ENCODE results near the gene LRRC37A3. TPM values are rescaled to one million over a fixed set of nuclear protein-coding genes. Genes with fewer than 3 reads are reported as not detected.
A peak's percentile ranks its signal among the peaks of the same experiment; 100 is the strongest.
"Not testable (repeated sequence)": the region's sequence is repeated elsewhere in the genome, so short reads cannot be mapped to it uniquely, and the experiment has no call there.

The LRRC37A3 gene
- total and polyA plus RNA-seq, 2 of the 13 experiments (the other 11 are each of a cell fraction or from before 2014, with no cell fraction given) = 0.62 to 1.1 TPM

DNA sequence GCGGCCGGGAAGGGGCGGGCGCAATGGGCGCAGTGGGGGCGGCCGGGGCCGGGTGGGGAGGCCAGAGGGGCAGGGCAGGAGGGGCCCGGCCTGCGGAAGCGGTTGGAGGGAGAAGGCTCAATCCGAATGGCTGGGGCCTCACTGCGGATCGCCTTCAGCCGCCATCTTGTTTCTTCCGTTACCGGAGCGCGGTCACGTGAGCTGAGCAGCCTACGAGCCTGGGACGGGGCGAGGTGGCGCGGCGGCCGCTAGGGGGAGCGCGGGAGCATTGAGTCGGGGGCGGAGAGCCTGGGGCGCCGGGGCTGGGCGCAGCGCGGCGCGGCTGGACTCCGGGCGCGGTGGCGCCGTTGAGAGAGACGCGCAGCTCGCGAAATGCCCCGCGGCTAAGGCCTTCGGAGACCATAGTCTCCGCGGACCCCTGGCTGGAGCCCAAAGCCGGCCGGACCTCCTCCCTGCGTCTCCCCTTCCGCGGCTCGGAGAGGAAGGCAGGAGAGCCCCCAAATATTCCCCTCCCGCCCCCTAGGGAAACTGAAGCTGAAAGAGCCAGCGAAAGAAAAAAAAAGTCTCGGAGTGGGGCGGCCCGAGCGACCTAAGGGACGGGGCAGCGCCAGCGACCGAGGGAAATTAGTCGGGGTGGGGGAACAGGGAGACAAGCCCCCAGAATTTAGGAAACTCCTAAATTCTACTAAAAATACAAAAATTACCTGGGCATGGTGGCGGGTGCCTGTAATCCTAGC, at the start of gene LRRC37A3 (continued):
- TF ChIP-seq, protein P1, sequence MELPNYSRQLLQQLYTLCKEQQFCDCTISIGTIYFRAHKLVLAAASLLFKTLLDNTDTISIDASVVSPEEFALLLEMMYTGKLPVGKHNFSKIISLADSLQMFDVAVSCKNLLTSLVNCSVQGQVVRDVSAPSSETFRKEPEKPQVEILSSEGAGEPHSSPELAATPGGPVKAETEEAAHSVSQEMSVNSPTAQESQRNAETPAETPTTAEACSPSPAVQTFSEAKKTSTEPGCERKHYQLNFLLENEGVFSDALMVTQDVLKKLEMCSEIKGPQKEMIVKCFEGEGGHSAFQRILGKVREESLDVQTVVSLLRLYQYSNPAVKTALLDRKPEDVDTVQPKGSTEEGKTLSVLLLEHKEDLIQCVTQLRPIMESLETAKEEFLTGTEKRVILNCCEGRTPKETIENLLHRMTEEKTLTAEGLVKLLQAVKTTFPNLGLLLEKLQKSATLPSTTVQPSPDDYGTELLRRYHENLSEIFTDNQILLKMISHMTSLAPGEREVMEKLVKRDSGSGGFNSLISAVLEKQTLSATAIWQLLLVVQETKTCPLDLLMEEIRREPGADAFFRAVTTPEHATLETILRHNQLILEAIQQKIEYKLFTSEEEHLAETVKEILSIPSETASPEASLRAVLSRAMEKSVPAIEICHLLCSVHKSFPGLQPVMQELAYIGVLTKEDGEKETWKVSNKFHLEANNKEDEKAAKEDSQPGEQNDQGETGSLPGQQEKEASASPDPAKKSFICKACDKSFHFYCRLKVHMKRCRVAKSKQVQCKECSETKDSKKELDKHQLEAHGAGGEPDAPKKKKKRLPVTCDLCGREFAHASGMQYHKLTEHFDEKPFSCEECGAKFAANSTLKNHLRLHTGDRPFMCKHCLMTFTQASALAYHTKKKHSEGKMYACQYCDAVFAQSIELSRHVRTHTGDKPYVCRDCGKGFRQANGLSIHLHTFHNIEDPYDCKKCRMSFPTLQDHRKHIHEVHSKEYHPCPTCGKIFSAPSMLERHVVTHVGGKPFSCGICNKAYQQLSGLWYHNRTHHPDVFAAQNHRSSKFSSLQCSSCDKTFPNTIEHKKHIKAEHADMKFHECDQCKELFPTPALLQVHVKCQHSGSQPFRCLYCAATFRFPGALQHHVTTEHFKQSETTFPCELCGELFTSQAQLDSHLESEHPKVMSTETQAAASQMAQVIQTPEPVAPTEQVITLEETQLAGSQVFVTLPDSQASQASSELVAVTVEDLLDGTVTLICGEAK (IDR thresholded peaks at IDR 0.05) = not testable (repeated sequence)
- TF ChIP-seq, protein P1 (CRISPR knock-in tag; IDR thresholded peaks at IDR 0.05) = peak; percentile 69
- TF ChIP-seq EED (CRISPR knock-in tag; IDR thresholded peaks at IDR 0.05) (0 out of 2 replicates have a peak, but pooled peaks have one; percentile 27), ZNF746 (CRISPR knock-in tag; IDR thresholded peaks at IDR 0.05) (0 out of 2 replicates have a peak, but pooled peaks have one; percentile 32), RXRB (CRISPR knock-in tag; IDR thresholded peaks at IDR 0.05; ENCODE audit: borderline replicate concordance) (peak; percentile 64), KAT8 (CRISPR knock-in tag; IDR thresholded peaks at IDR 0.05) (peak; percentile 80), KDM2A (CRISPR knock-in tag; IDR thresholded peaks at IDR 0.05; ENCODE audit: borderline replicate concordance, low read depth) (peak; percentile 96), TOE1 (CRISPR knock-in tag; IDR thresholded peaks at IDR 0.05) (0 out of 2 replicates have a peak, but pooled peaks have one; percentile 29), ZNF329 (CRISPR knock-in tag; IDR thresholded peaks at IDR 0.05; ENCODE audit: low read depth) (peak; percentile 80)
- TF ChIP-seq, protein P2, sequence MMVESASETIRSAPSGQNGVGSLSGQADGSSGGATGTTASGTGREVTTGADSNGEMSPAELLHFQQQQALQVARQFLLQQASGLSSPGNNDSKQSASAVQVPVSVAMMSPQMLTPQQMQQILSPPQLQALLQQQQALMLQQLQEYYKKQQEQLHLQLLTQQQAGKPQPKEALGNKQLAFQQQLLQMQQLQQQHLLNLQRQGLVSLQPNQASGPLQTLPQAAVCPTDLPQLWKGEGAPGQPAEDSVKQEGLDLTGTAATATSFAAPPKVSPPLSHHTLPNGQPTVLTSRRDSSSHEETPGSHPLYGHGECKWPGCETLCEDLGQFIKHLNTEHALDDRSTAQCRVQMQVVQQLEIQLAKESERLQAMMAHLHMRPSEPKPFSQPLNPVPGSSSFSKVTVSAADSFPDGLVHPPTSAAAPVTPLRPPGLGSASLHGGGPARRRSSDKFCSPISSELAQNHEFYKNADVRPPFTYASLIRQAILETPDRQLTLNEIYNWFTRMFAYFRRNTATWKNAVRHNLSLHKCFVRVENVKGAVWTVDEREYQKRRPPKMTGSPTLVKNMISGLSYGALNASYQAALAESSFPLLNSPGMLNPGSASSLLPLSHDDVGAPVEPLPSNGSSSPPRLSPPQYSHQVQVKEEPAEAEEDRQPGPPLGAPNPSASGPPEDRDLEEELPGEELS (CRISPR knock-in tag; IDR thresholded peaks at IDR 0.05) = peak; percentile 39
- TF ChIP-seq, protein P3, sequence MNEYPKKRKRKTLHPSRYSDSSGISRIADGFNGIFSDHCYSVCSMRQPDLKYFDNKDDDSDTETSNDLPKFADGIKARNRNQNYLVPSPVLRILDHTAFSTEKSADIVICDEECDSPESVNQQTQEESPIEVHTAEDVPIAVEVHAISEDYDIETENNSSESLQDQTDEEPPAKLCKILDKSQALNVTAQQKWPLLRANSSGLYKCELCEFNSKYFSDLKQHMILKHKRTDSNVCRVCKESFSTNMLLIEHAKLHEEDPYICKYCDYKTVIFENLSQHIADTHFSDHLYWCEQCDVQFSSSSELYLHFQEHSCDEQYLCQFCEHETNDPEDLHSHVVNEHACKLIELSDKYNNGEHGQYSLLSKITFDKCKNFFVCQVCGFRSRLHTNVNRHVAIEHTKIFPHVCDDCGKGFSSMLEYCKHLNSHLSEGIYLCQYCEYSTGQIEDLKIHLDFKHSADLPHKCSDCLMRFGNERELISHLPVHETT (CRISPR knock-in tag; conservative IDR thresholded peaks at IDR 0.05) = peak; percentile 99
- TF ChIP-seq, protein P4, sequence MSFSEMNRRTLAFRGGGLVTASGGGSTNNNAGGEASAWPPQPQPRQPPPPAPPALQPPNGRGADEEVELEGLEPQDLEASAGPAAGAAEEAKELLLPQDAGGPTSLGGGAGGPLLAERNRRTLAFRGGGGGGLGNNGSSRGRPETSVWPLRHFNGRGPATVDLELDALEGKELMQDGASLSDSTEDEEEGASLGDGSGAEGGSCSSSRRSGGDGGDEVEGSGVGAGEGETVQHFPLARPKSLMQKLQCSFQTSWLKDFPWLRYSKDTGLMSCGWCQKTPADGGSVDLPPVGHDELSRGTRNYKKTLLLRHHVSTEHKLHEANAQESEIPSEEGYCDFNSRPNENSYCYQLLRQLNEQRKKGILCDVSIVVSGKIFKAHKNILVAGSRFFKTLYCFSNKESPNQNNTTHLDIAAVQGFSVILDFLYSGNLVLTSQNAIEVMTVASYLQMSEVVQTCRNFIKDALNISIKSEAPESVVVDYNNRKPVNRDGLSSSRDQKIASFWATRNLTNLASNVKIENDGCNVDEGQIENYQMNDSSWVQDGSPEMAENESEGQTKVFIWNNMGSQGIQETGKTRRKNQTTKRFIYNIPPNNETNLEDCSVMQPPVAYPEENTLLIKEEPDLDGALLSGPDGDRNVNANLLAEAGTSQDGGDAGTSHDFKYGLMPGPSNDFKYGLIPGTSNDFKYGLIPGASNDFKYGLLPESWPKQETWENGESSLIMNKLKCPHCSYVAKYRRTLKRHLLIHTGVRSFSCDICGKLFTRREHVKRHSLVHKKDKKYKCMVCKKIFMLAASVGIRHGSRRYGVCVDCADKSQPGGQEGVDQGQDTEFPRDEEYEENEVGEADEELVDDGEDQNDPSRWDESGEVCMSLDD (CRISPR knock-in tag; IDR thresholded peaks at IDR 0.05; ENCODE audit: borderline replicate concordance) = 0 out of 2 replicates have a peak, but pooled peaks have one; percentile 71

Data from HepG2 (cell line).